ENCODE data around the gene NT5DC1.

Gene NT5DC1

DNA sequence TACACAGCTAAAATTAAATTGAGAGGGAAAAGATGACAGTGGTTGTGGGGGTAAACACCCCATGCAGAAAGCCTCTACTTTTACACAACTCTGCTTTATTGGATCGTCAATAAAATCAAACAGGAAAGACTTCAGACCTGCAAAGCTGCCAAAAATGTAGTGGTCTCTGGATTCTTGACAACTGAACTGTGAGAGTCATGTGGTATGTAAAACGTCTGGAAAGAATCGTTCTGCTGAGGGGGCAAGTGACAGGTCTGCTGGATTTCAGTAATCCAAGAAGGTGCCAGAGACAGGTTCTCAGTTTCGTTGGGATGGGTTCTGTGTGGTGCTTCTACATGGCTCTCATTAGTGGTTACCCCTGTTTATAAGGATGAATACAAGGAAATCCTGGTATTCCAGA lies 89.9 kb downstream of the NT5DC1 start:
- DNase-seq (ENCODE audit: low read depth in 1 of 2, low spot score in 1 of 2), result no peak

DNA sequence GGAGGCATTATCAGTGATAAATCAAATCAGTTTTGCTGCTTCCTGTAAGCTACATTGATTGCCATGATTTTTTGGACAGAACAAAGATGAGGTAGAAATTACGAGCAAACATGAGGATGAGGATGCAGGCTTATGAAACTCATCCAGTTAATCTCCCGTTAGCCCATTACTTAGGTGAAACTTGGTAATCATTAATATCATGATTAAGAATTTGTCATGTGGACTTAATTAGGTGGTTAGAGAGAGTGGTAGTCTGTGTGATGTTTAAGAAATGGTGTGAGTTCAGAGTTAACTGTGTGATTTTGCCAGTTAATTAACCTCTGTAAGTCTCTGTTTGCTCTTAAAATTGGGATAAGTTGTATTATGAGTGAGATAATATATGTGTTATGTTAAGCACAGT lies 91.2 kb downstream of the NT5DC1 start:
- DNase-seq (ENCODE audit: low read depth in 1 of 2, low spot score in 1 of 2), result no peak

DNA sequence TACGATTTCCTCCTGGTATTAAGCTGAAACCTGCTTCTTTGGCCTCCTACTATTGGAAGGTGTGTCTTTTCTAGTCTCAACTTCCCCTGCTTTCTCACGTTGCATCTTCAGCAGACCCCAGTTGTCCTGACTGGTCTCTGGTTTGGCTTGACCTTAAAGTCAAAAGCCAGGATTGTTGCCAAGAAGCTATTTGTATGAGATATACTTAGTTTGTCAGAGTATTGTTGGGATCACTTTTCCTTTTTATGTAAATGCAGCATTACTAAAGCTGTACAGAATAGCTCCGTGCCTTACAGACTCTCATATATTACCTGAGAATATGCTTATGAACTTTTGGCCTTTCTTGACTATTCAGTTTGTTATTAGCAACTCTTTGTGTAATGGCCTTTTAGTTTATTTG lies 92.1 kb downstream of the NT5DC1 start:
- DNase-seq (ENCODE audit: low read depth in 1 of 2, low spot score in 1 of 2), result no peak

DNA sequence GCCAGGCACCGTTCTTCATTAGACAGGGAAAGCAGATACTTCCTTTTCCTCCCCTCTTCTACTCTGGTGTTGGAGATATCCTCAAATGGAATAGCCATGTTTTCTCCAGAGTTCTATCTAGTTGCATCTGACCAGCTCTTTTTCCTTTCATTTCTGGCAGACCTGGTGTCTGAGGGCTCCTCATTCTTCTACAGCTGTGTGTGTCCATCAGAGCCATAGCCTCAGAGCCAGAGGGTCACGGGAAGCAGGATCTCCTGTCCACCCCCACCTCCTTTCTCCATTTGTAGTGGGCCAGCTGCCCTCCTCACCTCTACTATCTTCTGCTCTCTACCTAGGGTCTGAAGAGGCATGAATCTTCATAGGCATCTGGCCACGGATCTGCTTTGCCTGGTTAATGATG lies 96.2 kb downstream of the NT5DC1 start:
- no peak for DNase-seq (ENCODE audit: low read depth in 1 of 2, low spot score in 1 of 2)

DNA sequence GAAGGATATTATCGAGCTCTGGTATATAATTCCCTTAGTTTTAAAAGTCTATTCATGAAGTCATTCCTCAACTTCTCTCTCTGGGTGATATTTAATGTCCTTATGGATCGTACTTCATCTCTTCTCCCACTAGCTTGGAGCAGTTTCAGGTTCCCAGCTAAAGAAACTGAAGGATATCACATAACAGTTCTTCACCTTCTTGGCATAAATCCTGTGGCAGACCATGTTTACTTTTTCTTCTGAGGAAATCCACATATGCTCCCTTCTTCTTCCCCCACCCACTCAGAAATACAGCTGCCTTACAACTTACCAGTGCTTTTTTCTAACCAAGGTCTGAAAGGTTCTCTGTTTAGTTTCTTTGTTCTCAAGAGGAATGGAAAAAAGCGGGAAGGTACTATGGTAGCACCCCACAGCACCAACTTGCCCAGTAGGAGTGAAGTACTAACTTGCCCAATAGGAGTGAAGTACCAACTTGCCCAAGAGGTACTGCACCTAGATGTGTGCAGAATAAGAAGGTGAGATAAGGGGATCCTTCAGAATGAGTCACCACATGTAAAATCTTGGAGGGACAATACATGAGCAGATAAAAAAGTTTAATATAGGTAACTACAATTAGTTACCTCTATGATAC lies 100.1 kb downstream of the NT5DC1 start:
- DNase-seq (ENCODE audit: low read depth in 1 of 2, low spot score in 1 of 2), result no peak

DNA sequence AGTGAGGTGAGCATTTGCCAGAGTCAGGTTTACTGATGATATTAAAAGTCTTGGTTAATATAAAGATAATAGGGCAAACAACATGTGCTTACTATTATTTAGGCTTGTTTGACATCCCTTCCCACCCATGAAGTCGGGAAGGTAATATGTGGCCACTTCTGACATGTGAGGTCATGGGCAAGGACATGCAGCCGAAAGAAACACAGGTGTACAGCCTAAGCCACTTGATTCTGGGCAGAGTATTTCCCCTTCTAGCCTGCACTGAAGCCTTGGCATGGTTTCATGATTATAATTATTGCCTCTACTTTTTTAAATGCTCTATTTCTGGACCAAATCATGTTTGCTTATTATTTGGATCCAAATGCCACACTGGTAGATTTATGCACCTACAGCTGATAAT lies 100.9 kb downstream of the NT5DC1 start:
- no peak for DNase-seq (ENCODE audit: low read depth in 1 of 2, low spot score in 1 of 2)

DNA sequence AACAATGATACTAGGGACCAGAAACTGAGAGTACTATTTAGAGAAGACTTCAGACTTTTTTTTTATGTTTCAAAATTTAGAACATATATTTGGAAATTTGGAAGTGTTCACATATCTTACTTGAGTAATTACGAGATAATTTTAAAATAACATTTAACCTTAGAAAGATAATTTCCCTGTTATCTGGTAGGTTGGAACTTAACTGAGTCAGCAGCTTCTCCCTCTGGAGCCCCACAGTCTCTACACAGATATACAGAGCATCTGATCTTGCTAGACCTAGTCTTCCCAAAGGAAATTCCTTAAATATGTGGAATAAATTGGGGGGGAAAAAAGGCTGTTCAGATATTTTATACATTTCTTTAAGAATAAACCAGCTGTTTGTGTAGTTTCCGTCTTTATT lies 104.6 kb downstream of the NT5DC1 start:
- DNase-seq (ENCODE audit: low read depth in 1 of 2, low spot score in 1 of 2), result no peak

DNA sequence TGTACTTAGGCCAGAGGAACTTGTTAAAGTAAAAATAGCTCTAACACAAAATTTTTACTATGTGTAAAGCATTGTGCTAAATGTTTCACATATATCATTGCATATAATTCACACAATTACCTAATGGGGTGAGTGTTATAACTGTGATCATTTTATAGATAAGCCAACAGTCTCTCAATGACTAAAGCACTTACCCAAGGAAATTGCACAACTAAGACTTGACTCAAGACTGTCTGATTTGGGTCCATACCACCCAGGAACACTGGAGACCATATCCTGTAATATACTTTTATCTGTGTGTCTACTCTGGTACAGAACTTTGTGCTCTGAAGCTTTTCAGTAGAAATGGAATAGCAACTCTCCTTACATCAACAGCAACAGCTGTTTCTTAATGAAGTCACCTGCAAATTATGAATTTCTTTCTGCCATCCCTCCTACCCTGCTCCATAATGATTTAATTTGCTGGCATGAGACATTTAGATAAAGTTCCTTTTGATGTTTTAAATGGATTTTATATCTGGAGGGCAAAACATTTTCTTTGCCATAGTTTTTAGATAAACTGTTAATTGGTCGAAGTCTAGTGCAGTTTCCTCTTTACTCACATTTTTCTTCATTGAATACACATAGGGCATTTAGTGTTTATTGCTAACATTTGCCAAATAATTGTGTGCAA lies 105.7 kb downstream of the NT5DC1 start:
- no peak for DNase-seq (ENCODE audit: low read depth in 1 of 2, low spot score in 1 of 2)

DNA sequence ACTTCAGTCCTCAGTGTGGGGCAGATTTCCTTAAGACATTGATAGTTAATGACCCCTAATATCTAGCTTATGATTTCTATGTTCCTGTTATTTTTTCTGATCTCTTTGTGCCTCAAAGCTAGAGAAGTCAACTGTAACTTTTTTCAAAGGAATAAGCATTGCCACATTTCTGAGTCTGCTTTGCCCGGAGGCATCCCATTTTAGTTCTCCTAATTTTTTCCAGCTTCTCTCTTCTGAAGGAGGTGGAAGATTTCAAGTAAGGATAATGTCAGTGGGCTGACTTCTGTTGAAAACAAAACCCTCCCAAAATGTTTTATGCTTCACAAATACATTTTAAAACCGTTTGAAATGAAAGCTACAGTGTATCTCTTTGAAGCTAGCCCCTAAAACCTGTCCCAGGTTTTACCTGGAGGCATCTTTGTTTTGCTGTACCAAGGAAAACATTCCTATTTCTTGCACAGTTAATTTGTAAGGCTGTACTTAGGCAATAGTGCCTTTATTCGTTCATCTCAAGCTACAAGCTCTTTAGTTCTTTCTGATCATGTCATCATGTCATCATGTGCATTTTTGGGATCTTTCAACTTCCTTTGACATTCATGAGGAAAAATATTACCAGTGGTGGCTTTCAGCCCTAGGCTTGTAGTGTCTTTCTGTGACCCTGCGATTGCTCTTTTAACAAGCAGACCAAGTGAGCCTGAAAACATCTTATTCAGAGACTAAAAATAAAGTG lies 107.6 kb downstream of the NT5DC1 start:
- no peak for DNase-seq (ENCODE audit: low read depth in 1 of 2, low spot score in 1 of 2)

DNA sequence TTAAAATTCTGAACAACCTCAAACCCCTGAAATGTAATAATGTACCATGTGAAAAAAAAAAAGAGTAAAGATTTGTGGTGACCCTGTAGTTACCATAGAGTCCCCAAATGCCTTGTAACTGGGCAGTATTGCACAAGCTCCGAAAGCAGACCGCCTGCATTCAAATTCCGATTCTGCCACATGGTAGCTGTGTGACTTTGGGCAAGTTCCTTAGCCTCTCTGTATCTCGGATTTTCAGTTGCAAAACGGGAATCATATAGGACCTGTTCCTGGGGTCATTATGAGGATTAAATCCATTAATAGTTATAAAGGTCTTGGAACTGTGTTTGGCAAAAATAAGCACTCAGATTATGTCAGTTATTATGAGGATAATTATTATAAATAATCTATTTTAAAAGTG lies 109.7 kb downstream of the NT5DC1 start:
- no peak for DNase-seq (ENCODE audit: low read depth in 1 of 2, low spot score in 1 of 2)

DNA sequence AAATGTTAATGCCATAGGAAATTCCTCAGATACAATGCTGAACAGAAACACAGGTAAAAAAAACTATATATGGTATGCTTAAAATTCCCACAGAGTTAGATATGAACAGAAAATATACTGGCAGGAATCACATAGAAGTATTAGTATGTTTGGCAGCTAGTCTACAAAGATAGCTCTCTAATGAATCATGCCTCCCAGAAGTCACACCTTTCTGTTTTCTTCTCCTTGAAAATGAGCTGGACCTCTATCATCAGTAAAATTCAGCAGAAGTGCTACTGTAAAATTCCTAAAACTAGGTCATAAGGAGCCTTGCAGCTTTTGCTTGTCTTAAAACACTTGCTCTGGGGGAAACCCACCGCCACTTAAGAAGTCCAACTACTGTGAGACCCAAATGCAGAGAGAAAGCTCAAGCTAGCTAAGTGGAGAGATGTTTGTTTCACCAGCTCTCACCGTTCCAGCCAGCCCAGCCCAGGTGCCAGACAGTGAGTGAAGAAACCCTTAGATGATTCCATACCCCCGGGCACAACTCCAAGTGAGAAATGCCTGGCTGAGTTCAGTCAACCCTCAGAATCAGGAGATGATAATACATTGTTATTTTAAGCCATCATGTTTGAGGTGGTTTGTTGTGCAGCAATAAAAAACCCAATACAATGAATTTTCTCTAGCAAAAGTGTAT lies 110.2 kb downstream of the NT5DC1 start:
- no peak for DNase-seq (ENCODE audit: low read depth in 1 of 2, low spot score in 1 of 2)

DNA sequence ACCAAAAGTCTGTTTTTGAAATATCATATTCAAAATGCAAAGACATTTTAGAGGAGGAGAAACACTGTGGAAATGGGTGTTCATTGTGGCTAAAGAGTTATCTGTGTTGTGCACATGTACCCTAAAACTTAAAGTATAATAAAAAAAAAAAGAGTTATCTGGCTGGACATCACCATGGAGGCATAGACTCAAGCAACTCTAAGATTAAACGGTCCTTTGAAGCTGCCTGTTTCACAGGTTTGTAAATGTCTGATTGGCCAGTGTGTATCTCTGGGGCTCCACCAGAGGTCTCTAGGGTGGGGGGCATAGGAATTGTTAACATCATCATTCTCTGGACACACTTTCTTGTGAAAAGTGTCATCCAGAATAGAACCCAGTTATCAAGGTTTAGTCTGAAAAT lies 114.0 kb downstream of the NT5DC1 start:
- no peak for DNase-seq (ENCODE audit: low read depth in 1 of 2, low spot score in 1 of 2)

DNA sequence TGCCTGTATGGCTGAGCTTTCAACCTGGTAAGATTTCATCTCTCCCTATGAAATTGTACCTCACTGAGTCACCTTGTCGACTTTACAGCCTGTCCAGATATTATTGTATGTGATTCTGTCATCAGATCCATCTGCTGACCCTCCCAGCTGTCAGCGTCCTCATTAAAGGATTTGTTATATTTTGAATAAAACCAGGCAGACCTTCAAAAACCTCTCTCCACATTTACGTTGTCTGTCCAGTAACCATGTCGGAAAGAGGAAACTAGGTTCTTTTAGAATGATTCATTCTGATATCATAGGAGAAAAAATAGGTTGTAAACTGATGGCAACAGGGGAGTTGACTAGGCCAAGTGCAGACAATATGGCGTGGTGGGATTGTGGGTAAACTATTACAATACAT lies 114.8 kb downstream of the NT5DC1 start:
- no peak for DNase-seq (ENCODE audit: low read depth in 1 of 2, low spot score in 1 of 2)

DNA sequence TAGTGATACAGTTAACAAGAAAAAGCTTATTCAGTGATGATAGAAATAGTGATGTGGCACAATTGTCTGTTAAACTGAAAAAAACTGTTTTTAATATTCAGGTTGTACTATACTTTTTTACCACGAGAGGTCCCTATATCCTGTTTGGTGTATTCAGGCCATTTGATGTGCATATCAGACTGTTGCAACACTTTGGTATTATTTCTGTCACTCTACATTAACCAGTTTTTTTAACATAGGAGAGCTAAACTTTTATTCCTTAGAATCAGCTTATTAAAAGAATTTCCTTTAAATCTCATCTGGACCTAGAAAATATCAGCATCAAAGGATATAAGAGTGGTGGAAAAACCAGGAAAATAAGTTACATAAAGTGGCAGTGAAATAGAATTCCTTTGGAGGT lies 116.4 kb downstream of the NT5DC1 start:
- DNase-seq (ENCODE audit: low read depth in 1 of 2, low spot score in 1 of 2), result no peak

DNA sequence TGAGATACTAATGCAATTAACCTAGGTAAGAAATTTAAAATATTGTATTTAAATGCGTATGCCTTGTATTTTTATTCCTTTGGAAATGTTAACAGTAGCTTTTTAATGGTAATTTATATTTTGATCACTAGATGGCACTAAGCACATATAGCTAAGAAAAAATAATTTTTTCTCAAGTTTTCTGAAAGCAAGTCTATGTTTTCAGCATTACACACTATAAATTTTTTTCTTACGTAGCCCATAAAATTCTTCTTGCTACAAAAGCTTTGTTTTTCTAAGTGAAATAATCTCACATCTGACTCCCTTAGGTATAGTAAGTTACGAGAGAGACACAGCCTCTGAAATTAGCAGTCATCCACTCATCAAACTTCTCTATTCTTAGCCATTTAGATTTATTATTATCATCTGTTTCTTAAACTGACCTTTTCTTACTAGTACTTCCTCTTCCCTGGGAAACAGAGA lies 117.5 kb downstream of the NT5DC1 start:
- DNase-seq (ENCODE audit: low read depth in 1 of 2, low spot score in 1 of 2), result no peak

DNA sequence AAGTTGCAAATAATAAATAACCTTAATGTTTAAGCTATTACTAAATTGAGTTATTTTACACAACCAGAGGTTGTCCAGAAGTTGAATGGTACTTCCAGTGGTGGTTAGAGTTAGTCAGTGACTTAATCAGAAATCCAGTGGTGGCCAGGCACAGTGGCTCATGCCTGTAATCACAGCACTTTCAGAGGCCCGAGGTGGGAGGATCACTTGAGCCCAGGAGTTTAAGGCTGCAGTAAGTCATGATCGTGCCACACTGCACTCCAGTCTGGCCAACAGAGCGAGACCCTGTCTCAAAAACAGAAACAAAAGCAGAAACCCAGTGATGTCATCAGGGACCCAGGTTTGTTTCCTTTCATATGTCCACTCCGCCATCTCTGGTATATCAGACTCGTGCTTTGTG lies 118.2 kb downstream of the NT5DC1 start:
- DNase-seq (ENCODE audit: low read depth in 1 of 2, low spot score in 1 of 2), result no peak

DNA sequence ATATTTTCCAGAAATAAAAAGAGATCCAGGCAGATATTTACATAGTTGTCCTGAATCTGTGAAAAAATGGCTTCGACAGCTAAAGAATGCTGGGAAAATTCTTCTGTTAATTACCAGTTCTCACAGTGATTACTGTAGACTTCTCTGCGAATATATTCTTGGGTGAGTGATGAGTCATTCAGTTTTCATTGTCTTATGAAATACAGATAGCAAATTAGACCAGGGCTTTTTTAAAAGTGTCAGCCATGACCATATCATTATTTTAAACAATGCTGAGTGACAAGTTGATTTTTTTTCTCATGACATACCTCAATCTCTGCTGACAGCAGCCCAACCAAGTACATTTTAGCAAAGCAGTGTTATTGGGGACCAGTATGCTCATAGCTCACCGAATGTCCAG lies 120.4 kb downstream of the NT5DC1 start:
- DNase-seq (ENCODE audit: low read depth in 1 of 2, low spot score in 1 of 2), result no peak

DNA sequence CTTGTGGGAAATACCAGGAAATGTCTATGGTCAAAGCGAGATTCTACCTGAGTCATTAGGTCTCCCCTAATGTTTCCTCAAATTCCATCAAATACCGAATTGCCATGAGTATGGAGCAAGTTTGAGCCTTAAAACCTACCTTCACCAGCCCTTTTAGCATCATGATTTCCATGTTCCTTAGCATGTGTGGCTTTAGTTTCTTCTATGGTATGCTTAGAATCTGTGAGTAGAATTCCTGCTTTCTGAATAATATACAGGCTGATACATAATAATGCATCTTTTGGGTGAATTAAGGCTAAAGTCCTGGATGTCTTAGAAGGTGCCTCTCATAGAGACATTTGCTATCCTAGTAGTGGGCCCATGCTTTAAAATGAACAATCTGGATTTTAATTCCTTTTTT lies 121.3 kb downstream of the NT5DC1 start:
- DNase-seq (ENCODE audit: low read depth in 1 of 2, low spot score in 1 of 2), result no peak

DNA sequence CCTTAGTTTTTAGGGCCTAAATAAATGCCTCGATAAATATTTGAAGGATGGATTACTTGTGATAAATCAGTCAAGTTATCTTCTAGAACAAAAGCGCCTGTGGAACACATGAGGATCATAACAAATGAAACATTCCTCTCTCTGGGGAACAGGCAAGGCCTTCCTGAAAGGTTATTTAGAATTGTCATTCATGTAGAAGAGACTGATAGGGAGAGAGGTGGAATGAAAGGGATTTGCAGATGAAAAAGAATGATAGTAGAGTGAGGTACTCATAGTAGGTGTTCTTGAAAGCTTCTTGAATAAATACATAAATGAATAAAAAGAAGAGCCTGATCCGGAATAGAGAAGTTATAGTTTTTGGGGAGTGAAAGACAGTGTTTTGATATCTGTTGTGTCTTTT lies 122.7 kb downstream of the NT5DC1 start:
- DNase-seq (ENCODE audit: low read depth in 1 of 2, low spot score in 1 of 2), result no peak

DNA sequence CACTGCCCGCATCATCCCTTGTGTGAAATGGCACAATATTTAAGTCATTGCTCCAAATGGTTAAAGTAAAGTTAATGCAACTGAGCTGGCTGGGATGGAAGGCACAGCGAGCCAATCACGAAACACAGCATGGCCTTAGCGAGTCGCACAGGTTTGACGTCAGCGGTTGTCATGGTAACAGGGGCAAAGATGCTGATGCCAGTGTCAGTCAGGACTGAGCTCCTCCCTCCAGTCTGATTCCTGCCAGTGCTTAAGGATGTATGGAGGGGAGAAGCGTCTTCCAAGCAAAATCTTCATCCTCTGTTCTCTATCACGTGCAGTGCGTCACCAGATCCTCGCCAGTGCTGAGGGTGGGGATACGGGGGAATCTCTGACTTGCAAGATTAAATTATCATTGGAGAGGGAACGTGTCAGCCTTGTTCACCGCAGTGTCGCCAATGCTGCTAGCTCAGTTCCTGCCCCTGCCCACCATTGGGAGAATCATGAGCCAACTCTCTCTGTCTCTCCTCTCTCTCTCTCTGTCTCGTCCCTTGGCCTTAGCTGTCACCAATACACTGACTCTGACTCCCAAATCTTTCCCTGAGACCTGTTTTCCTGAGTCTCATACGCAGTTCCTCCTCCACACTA lies 128.7 kb downstream of the NT5DC1 start:
- DNase-seq (ENCODE audit: low read depth in 1 of 2, low spot score in 1 of 2), result no peak

DNA sequence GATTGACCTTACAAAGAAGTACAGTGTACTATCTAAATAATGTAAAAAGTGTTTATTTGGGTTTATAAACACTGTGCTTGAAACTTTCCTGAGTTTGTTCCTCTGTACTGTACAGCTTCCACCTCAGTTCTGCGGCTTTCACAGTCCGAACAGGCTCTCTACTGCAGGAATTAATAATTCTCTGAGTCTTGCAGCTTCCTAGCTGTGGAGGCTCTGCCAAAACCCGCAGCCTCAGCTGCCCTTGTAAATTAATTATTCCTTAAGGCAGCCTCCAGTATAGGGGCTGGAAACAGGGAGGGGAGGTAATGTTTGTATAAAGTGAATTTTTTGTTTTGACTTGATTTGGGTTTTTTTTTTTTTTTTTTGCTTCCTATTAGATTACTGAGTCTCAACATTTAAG lies 134.0 kb downstream of the NT5DC1 start:
- DNase-seq (ENCODE audit: low read depth in 1 of 2, low spot score in 1 of 2), result no peak

DNA sequence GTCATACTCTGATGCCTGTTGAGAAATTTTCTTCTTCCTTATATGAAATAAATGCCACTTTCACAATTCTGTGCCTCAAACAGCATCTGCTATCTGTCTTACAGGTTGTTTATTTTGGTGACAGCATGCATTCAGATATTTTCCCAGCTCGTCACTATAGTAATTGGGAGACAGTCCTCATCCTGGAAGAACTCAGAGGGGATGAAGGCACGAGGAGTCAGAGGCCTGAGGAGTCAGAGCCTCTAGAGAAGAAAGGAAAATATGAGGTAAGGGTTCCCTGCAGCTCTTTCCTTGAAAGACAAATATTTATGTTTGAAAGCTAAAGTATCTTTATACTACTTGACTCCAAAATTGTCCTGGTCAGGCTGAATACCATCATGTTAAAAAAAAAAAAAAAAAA lies 137.4 kb downstream of the NT5DC1 start:
- no peak for DNase-seq (ENCODE audit: low read depth in 1 of 2, low spot score in 1 of 2)
